Neural progenitor cell (in vitro differentiated cells): ENCODE results near the gene RAI1.

ENCODE experiments used
- EZH2phosphoT487 ChIP-seq: fragments of 200-600 bp; sonication (generic); IDR thresholded peaks from 2 replicates; pipeline ENCODE4 v1.6.1; 2017; ENCODE audit warnings: antibody characterized with exemption
- TF ChIP-seq, protein P1 (sequence below): fragments of 200-600 bp; sonication (generic); IDR thresholded peaks from 2 replicates; pipeline ENCODE4 v1.5.1; 2017; ENCODE audit warnings: antibody characterized with exemption, mild to moderate bottlenecking

DNA sequence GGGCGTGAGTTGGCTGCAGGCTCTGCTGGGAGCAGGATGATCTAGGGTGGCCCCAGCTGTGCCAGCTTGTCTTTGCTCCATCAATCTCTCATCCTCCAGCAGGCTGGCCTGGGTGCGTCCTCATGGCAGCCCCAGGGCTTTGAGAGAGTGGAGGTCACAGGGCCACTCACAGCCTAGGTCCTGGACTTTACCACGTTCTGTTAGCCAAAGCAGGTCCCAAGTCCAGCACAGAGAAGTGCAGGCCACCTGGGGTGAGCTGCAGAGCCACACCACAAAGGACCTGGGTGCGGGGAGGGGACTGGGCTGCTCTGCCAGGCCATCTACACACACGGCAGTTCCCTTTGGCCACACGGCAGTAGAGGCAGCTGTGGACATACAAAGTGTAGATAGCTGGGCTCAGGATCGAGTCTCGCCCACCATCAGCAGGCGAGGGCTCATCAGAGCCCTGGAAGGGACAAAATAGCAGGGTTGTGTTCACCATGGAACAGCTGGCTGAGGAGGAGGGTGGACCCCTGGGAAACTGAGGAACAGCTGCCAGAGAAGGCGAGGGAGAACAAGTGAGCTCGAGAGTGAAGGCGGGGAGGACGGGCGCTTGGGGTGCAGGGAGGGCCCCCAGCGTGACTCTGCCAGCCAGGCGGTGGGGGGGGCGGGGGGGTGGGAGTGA lies 125.5 kb downstream of the RAI1 start:
- TF ChIP-seq, protein P1, sequence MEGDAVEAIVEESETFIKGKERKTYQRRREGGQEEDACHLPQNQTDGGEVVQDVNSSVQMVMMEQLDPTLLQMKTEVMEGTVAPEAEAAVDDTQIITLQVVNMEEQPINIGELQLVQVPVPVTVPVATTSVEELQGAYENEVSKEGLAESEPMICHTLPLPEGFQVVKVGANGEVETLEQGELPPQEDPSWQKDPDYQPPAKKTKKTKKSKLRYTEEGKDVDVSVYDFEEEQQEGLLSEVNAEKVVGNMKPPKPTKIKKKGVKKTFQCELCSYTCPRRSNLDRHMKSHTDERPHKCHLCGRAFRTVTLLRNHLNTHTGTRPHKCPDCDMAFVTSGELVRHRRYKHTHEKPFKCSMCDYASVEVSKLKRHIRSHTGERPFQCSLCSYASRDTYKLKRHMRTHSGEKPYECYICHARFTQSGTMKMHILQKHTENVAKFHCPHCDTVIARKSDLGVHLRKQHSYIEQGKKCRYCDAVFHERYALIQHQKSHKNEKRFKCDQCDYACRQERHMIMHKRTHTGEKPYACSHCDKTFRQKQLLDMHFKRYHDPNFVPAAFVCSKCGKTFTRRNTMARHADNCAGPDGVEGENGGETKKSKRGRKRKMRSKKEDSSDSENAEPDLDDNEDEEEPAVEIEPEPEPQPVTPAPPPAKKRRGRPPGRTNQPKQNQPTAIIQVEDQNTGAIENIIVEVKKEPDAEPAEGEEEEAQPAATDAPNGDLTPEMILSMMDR = no peak
- TF ChIP-seq EZH2phosphoT487 = no peak
